Breast epithelium (tissue), 3 donors: Measurements from ENCODE around the gene FGF10.

ENCODE experiments used
- POLR2A ChIP-seq: fragments of 450-650 bp; IDR thresholded peaks from one replicate; pipeline ENCODE4 v1.6.1; 2016; ENCODE audit warnings: antibody characterized with exemption, mild to moderate bottlenecking, moderate library complexity
- TF ChIP-seq, protein P1 (sequence below), 3 donors: fragments of 450-650 bp; IDR thresholded peaks; one replicate each; pipeline ENCODE4 v1.5.1; 2016 to 2017; ENCODE audit warnings: antibody characterized with exemption in 3 of 3, mild to moderate bottlenecking in 3 of 3, moderate library complexity in 3 of 3

DNA sequence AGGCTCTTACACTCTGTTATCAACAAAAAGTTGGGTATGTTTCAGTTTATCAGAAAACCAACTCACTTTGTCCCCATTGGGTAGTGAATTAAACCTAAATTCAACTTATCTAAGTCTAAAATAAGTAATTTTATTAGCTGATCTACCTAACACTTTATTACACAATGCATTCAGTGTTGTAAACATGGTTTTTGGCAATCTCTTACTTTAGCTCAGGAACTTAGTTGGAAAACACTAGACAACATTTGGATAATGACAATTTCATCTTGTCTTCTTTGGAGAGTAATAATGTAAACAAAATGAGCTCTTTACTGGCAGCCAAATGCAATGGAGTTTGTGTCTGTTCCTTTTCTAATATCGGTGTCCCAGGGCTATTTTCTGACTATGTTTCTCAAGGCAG, 33.0 kb downstream of the FGF10 start:
- TF ChIP-seq, protein P1, sequence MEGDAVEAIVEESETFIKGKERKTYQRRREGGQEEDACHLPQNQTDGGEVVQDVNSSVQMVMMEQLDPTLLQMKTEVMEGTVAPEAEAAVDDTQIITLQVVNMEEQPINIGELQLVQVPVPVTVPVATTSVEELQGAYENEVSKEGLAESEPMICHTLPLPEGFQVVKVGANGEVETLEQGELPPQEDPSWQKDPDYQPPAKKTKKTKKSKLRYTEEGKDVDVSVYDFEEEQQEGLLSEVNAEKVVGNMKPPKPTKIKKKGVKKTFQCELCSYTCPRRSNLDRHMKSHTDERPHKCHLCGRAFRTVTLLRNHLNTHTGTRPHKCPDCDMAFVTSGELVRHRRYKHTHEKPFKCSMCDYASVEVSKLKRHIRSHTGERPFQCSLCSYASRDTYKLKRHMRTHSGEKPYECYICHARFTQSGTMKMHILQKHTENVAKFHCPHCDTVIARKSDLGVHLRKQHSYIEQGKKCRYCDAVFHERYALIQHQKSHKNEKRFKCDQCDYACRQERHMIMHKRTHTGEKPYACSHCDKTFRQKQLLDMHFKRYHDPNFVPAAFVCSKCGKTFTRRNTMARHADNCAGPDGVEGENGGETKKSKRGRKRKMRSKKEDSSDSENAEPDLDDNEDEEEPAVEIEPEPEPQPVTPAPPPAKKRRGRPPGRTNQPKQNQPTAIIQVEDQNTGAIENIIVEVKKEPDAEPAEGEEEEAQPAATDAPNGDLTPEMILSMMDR (IDR thresholded peaks at IDR 0.05) = no peak
- no peak for TF ChIP-seq POLR2A
